ENCODE data around the gene DTNB. TPM values are rescaled to one million over a fixed set of nuclear protein-coding genes. Genes with fewer than 3 reads are reported as not detected.

The DTNB gene
- total and polyA plus RNA-seq, 2 experiments from 2014 or later, result 10.3 to 13.9 TPM

DNA sequence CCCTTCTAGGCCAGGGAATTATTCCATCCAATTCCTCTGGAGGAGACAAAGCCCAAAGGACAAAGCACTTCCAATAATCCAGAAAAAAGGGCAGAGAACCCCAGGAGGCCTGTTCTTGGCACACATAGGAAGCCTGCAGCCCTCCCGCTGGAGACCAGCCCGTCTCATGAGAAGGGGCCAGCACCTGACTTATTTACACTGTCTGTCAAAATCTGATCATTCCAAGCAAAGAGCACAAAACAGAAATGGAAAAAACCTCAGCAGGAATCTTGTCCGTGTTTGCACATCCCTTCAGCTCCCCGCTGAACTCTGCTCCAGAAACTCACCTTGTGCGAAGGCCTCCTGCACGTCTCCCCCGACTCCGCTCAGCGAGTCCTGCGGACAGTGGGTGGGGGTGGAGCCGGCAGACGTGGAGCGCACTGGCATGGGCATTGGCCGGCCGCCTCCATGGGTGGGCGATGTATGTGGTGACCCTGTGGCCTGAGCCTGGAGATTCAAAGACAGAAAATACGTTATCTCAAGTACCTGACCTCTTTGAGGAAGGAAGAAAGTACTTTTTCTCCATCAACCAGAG lies 285.4 kb downstream of the DTNB start:
- 91% methylated on average over 17 of the region's 17 CpGs for WGBS (ENCODE audit: low lambda C conversion rate, missing lambda C conversion rate)
- Histone ChIP-seq H3K27me3 (no peaks in the 10 kb centered on the region), H3K9me2 (replicated peaks; ENCODE audit: insufficient read depth) (no peaks in the 10 kb centered on the region), H3K4me3 (no peak overlapping the region), H3K4me2 (no peak overlapping the region), H2AFZ (no peak overlapping the region), H3K79me2 (no peaks in the 10 kb centered on the region), H3K27ac (no peak overlapping the region), H3K9me3 (ENCODE audit: low read depth) (no peaks in the 10 kb centered on the region), H3K4me1 (ENCODE audit: insufficient read depth) (no peaks in the 10 kb centered on the region), H4K20me1 (ENCODE audit: insufficient read depth, poor library complexity, severe bottlenecking) (no peaks in the 10 kb centered on the region), H3K36me3 (replicated peaks; ENCODE audit: insufficient read depth, low read depth) (no peaks in the 10 kb centered on the region)
- DNase-seq (ENCODE audit: low spot score), result no peak
- TF ChIP-seq EZH2phosphoT487 (IDR thresholded peaks at IDR 0.05; ENCODE audit: low read depth, severe bottlenecking, unreplicated experiment) (no peak), EZH2 (IDR thresholded peaks at IDR 0.05; ENCODE audit: borderline replicate concordance) (no peak)
- TF ChIP-seq, protein P1, sequence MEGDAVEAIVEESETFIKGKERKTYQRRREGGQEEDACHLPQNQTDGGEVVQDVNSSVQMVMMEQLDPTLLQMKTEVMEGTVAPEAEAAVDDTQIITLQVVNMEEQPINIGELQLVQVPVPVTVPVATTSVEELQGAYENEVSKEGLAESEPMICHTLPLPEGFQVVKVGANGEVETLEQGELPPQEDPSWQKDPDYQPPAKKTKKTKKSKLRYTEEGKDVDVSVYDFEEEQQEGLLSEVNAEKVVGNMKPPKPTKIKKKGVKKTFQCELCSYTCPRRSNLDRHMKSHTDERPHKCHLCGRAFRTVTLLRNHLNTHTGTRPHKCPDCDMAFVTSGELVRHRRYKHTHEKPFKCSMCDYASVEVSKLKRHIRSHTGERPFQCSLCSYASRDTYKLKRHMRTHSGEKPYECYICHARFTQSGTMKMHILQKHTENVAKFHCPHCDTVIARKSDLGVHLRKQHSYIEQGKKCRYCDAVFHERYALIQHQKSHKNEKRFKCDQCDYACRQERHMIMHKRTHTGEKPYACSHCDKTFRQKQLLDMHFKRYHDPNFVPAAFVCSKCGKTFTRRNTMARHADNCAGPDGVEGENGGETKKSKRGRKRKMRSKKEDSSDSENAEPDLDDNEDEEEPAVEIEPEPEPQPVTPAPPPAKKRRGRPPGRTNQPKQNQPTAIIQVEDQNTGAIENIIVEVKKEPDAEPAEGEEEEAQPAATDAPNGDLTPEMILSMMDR (IDR thresholded peaks at IDR 0.05; ENCODE audit: poor library complexity), result no peak

DNA sequence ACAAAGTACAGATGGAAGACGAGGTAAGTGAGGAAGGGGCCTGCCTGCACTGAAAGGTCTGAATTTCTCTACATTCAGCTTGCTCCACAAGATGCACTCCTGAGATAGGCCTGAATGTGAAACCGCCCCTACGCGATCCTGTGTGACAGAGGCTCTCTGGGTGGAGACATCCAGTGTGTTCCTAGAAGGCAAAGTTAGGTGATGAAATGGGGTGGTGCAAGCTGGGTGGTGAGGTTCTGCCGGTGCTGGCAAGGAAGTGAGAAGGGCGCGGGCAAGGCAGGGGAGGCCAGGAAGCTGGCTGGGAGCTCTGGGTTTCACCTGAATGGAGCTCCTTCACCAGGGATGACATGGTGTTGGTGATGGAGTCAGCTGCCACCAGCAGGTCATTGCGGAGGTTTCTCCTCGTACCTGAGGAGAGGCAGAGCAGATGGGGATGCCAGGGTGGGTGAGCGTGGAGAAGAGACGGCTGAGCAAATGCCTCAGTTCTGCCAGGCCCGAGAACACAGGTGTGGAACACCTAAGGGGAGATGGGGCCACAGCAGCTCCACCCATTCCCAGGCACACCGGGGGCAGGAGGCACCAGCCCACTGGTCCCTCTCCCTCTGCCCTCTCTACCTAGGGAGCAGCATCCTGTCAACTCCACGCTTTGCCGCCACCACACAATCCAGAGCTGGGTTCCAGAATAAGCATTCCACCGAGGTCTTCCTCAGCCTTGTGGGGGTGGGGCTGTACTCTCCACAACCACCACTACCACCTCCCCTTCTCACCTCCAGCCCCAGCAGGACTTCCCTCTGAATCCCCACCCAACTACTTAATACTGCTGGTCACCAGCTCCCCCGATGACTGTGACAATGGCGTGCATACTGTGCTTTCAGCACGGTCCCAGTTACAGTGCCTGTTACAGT lies 286.2 kb downstream of the DTNB start:
- no peak overlapping the region for H3K4me3 ChIP-seq
- 90% methylated on average over 19 of the region's 19 CpGs for WGBS (ENCODE audit: low lambda C conversion rate, missing lambda C conversion rate)
- H2AFZ ChIP-seq, result no peak overlapping the region
- DNase-seq (ENCODE audit: low spot score), result no peak
- no peak overlapping the region for H3K4me2 ChIP-seq
- H3K27me3 ChIP-seq, result no peaks in the 10 kb centered on the region
- H3K9me2 ChIP-seq (replicated peaks; ENCODE audit: insufficient read depth), result no peaks in the 10 kb centered on the region
- H3K4me1 ChIP-seq (ENCODE audit: insufficient read depth), result no peaks in the 10 kb centered on the region
- H3K9me3 ChIP-seq (ENCODE audit: low read depth), result no peaks in the 10 kb centered on the region
- H3K79me2 ChIP-seq, result no peaks in the 10 kb centered on the region
- TF ChIP-seq EZH2phosphoT487 (IDR thresholded peaks at IDR 0.05; ENCODE audit: low read depth, severe bottlenecking, unreplicated experiment) (no peak), EZH2 (IDR thresholded peaks at IDR 0.05; ENCODE audit: borderline replicate concordance) (no peak)
- no peaks in the 10 kb centered on the region for H4K20me1 ChIP-seq (ENCODE audit: insufficient read depth, poor library complexity, severe bottlenecking)
- no peak overlapping the region for H3K27ac ChIP-seq
- no peaks in the 10 kb centered on the region for H3K36me3 ChIP-seq (replicated peaks; ENCODE audit: insufficient read depth, low read depth)

DNA sequence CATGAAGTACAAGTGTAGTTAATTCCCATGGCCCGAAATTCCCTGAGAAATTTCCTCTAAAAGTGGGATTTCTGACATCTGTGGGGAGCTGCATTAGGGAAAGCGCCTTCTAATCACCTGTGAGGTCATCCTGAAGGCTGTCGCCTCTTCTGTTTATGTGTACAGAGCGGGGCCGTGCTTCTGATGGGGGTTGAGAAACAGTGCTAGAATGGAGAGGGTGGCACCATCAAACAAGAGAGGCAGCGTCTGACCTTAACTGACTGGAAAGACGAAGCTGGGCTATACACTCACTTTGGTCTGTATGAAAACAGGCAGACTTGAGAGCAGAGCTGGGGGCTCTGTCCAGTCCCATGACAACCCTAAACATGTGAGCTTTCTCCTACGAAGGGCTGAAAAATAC lies 287.5 kb downstream of the DTNB start:
- no peaks in the 10 kb centered on the region for H3K9me3 ChIP-seq (ENCODE audit: low read depth)
- no peak overlapping the region for H3K27ac ChIP-seq
- no peak overlapping the region for H3K4me2 ChIP-seq
- no peak for DNase-seq (ENCODE audit: low spot score)
- H3K9me2 ChIP-seq (replicated peaks; ENCODE audit: insufficient read depth), result no peaks in the 10 kb centered on the region
- no peaks in the 10 kb centered on the region for H3K79me2 ChIP-seq
- no peaks in the 10 kb centered on the region for H3K36me3 ChIP-seq (replicated peaks; ENCODE audit: insufficient read depth, low read depth)
- H2AFZ ChIP-seq, result no peak overlapping the region
- WGBS (ENCODE audit: low lambda C conversion rate, missing lambda C conversion rate), result 63% methylated on average over 8 of the region's 8 CpGs
- H3K4me1 ChIP-seq (ENCODE audit: insufficient read depth), result no peaks in the 10 kb centered on the region
- no peak overlapping the region for H3K4me3 ChIP-seq
- TF ChIP-seq EZH2 (IDR thresholded peaks at IDR 0.05; ENCODE audit: borderline replicate concordance), result no peak
- TF ChIP-seq, protein P1 (IDR thresholded peaks at IDR 0.05; ENCODE audit: poor library complexity), result no peak
- no peak for TF ChIP-seq EZH2phosphoT487 (IDR thresholded peaks at IDR 0.05; ENCODE audit: low read depth, severe bottlenecking, unreplicated experiment)
- H4K20me1 ChIP-seq (ENCODE audit: insufficient read depth, poor library complexity, severe bottlenecking), result no peaks in the 10 kb centered on the region
- no peaks in the 10 kb centered on the region for H3K27me3 ChIP-seq

DNA sequence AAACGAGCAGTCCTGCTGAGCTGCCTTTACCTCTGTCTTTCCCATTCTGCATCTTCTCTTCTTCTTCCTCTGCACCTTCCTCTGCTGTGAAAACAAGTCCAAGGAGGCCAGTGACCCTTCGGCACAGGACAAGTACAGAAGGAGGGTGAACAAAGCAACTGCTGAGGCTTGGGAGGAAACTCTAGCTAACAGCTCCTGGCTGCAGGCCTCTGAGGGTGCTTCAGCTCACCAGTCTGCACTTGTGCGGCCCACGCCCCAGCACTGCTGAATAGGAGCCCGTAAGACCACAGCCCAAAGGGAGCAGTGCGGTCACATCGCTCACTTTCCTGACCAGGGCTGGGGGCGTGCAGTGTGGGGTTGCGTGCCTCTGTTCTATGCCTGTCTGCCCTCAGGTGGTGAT lies 289.6 kb downstream of the DTNB start:
- WGBS (ENCODE audit: low lambda C conversion rate, missing lambda C conversion rate), result 96% methylated on average over 9 of the region's 9 CpGs
- Histone ChIP-seq H3K27me3 (no peaks in the 10 kb centered on the region), H3K9me2 (replicated peaks; ENCODE audit: insufficient read depth) (no peaks in the 10 kb centered on the region), H3K79me2 (no peaks in the 10 kb centered on the region), H2AFZ (no peak overlapping the region), H3K27ac (no peak overlapping the region), H3K4me3 (no peak overlapping the region), H3K4me1 (ENCODE audit: insufficient read depth) (no peaks in the 10 kb centered on the region), H4K20me1 (ENCODE audit: insufficient read depth, poor library complexity, severe bottlenecking) (no peaks in the 10 kb centered on the region), H3K36me3 (replicated peaks; ENCODE audit: insufficient read depth, low read depth) (no peaks in the 10 kb centered on the region), H3K4me2 (no peak overlapping the region), H3K9me3 (ENCODE audit: low read depth) (no peaks in the 10 kb centered on the region)
- DNase-seq (ENCODE audit: low spot score), result no peak
- TF ChIP-seq EZH2phosphoT487 (IDR thresholded peaks at IDR 0.05; ENCODE audit: low read depth, severe bottlenecking, unreplicated experiment) (no peak), EZH2 (IDR thresholded peaks at IDR 0.05; ENCODE audit: borderline replicate concordance) (no peak)
- TF ChIP-seq, protein P1 (IDR thresholded peaks at IDR 0.05; ENCODE audit: poor library complexity), result no peak
